ENCODE data around the gene XPC.

GRCh38 chr3:14141144-14141543 lies 37.3 kb downstream of the XPC start:
- no peak for TF ChIP-seq CTCF (IDR thresholded peaks at IDR 0.05)
- no peak for TF ChIP-seq POLR2A (IDR thresholded peaks at IDR 0.05)
